HepG2 (cell line): ENCODE data around the gene ZG16.

Source experiments
- ARNTL ChIP-seq: sonication (generic); formaldehyde crosslinking; IDR thresholded peaks from 2 replicates; pipeline ENCODE4 v1.4.0; 2020; ENCODE audit warnings: mild to moderate bottlenecking, missing genetic modification reagents
- CEBPB ChIP-seq: IDR thresholded peaks from 2 replicates; pipeline ENCODE4 v1.6.1; 2011; ENCODE audit warnings: low read depth, low read length, improper control_type of control experiment, borderline replicate concordance
- EZH2 ChIP-seq: conservative IDR thresholded peaks from 2 replicates; pipeline ENCODE4 v1.6.1; 2012; ENCODE audit warnings: mild to moderate bottlenecking, low read depth, low read length, moderate library complexity
- FOXK1 ChIP-seq: sonication (generic); formaldehyde crosslinking; IDR thresholded peaks from 2 replicates; pipeline ENCODE4 v1.4.0; 2020; ENCODE audit warnings: low read depth, missing genetic modification reagents, borderline replicate concordance
- HMG20A ChIP-seq: IDR thresholded peaks from 2 replicates; pipeline ENCODE4 v1.6.1; 2016; ENCODE audit warnings: borderline replicate concordance
- JUND ChIP-seq: sonication (generic); formaldehyde crosslinking; IDR thresholded peaks from 2 replicates; pipeline ENCODE4 v1.8.0; 2022; ENCODE audit warnings: mild to moderate bottlenecking, missing genetic modification reagents
- RBM22 ChIP-seq: fragments of 200-400 bp; formaldehyde crosslinking; optimal IDR thresholded peaks from 2 replicates; pipeline ENCODE3; 2017; ENCODE audit warnings: mild to moderate bottlenecking, low read length, moderate library complexity
- SMC3 ChIP-seq: IDR thresholded peaks from 2 replicates; pipeline ENCODE4 v1.6.1; 2011; ENCODE audit warnings: low read length, improper control_type of control experiment
- ZNF253 ChIP-seq: sonication (generic); formaldehyde crosslinking; IDR thresholded peaks from 2 replicates; pipeline ENCODE4 v1.8.0; 2022; ENCODE audit warnings: mild to moderate bottlenecking, missing genetic modification reagents, borderline replicate concordance
- ZNF724P ChIP-seq: sonication (generic); formaldehyde crosslinking; IDR thresholded peaks from 2 replicates; pipeline ENCODE4 v1.8.0; 2022; ENCODE audit warnings: missing genetic modification reagents, borderline replicate concordance
- TF ChIP-seq, protein P1 (sequence below): sonication (generic); formaldehyde crosslinking; IDR thresholded peaks from 2 replicates; pipeline ENCODE4 v1.5.0; 2020; ENCODE audit warnings: mild to moderate bottlenecking, missing genetic modification reagents
- TF ChIP-seq, protein P2 (sequence below): sonication (generic); formaldehyde crosslinking; IDR thresholded peaks from 2 replicates; pipeline ENCODE4 v1.5.0; 2020; ENCODE audit warnings: mild to moderate bottlenecking, missing genetic modification reagents, moderate library complexity
- TF ChIP-seq, protein P3 (sequence below): sonication (generic); formaldehyde crosslinking; IDR thresholded peaks from 2 replicates; pipeline ENCODE4 v1.5.0; 2020; ENCODE audit warnings: mild to moderate bottlenecking, missing genetic modification reagents

DNA sequence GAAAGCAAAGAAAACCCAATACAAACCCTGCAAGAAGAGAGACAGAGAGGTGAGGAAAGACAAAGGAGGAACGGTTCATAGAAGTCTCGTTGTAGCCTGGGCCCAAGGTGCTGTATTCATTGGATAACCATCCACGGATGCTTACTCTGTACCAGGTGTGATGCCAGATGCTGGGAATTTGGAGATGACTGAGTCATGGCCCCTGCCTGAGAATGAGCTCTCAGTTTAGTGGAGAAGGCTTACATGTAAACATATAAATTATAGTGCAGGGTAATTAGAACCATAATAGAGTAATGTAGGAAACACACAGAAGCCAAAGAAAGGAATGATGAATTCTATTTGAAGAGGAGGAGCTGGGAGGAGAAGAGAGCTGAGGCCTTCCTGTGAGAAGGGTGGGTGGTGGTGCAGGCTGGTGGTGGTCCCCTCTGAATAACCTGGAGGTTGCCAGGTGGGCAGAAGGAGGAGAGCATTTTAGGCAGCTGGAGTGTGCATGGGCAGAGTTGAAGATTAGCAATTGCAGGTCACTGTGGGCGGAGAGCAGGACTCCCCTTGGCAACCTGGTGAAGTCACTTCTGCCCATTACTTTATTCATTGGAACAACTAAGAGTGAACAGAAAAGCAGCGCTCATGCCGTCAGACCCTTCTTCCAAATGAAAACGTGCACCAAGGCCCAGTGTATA, 7.7 kb upstream of the ZG16 start:
- no peak for TF ChIP-seq ZNF724P
- no peak for TF ChIP-seq HMG20A (CRISPR knock-in tag)
- TF ChIP-seq, protein P1, sequence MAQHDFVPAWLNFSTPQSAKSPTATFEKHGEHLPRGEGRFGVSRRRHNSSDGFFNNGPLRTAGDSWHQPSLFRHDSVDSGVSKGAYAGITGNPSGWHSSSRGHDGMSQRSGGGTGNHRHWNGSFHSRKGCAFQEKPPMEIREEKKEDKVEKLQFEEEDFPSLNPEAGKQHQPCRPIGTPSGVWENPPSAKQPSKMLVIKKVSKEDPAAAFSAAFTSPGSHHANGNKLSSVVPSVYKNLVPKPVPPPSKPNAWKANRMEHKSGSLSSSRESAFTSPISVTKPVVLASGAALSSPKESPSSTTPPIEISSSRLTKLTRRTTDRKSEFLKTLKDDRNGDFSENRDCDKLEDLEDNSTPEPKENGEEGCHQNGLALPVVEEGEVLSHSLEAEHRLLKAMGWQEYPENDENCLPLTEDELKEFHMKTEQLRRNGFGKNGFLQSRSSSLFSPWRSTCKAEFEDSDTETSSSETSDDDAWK (CRISPR knock-in tag), result no peak
- no peak for TF ChIP-seq FOXK1 (CRISPR knock-in tag)
- TF ChIP-seq CEBPB, result no peak
- TF ChIP-seq EZH2, result no peak
- no peak for TF ChIP-seq ARNTL (CRISPR knock-in tag)
- TF ChIP-seq, protein P2, sequence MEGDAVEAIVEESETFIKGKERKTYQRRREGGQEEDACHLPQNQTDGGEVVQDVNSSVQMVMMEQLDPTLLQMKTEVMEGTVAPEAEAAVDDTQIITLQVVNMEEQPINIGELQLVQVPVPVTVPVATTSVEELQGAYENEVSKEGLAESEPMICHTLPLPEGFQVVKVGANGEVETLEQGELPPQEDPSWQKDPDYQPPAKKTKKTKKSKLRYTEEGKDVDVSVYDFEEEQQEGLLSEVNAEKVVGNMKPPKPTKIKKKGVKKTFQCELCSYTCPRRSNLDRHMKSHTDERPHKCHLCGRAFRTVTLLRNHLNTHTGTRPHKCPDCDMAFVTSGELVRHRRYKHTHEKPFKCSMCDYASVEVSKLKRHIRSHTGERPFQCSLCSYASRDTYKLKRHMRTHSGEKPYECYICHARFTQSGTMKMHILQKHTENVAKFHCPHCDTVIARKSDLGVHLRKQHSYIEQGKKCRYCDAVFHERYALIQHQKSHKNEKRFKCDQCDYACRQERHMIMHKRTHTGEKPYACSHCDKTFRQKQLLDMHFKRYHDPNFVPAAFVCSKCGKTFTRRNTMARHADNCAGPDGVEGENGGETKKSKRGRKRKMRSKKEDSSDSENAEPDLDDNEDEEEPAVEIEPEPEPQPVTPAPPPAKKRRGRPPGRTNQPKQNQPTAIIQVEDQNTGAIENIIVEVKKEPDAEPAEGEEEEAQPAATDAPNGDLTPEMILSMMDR, result no peak
- TF ChIP-seq SMC3, result no peak
- TF ChIP-seq, protein P3, sequence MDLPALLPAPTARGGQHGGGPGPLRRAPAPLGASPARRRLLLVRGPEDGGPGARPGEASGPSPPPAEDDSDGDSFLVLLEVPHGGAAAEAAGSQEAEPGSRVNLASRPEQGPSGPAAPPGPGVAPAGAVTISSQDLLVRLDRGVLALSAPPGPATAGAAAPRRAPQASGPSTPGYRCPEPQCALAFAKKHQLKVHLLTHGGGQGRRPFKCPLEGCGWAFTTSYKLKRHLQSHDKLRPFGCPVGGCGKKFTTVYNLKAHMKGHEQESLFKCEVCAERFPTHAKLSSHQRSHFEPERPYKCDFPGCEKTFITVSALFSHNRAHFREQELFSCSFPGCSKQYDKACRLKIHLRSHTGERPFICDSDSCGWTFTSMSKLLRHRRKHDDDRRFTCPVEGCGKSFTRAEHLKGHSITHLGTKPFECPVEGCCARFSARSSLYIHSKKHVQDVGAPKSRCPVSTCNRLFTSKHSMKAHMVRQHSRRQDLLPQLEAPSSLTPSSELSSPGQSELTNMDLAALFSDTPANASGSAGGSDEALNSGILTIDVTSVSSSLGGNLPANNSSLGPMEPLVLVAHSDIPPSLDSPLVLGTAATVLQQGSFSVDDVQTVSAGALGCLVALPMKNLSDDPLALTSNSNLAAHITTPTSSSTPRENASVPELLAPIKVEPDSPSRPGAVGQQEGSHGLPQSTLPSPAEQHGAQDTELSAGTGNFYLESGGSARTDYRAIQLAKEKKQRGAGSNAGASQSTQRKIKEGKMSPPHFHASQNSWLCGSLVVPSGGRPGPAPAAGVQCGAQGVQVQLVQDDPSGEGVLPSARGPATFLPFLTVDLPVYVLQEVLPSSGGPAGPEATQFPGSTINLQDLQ (CRISPR knock-in tag), result no peak
- no peak for TF ChIP-seq ZNF253 (CRISPR knock-in tag)
- no peak for TF ChIP-seq RBM22
- TF ChIP-seq JUND (CRISPR knock-in tag), result no peak
